ENCODE measurements around the gene KRTAP10-4. TPM values are rescaled to one million over a fixed set of nuclear protein-coding genes. Genes with fewer than 3 reads are reported as not detected.

The KRTAP10-4 gene
- total and polyA plus RNA-seq, 10 of the 15 experiments (the other 5 are each of a cell fraction or from before 2014, with no cell fraction given) = not detected

GRCh38 chr21:44611551-44611950 is 38.0 kb downstream of the KRTAP10-4 start:
- ChIA-PET RAD21 (ENCODE audit: unreplicated experiment) (no interaction called here), SMC1A (ENCODE audit: uncharacterized antibody, unreplicated experiment) (no interaction called here), CTCF (no interaction called here), POLR2A (no interaction called here)
- H3K4me3 ChIP-seq = no peak overlapping the region
- intact Hi-C loops (cut with micrococcal nuclease; ENCODE audit: unreplicated experiment) (no loop called here), in situ Hi-C loops (cut with MboI) (no loop called here)
- DNase-seq (ENCODE audit: low read depth, low spot score) = no peak
- H3K36me3 ChIP-seq (ENCODE audit: control insufficient read depth in 2 of 2, insufficient read depth in 2 of 2, low read length in 1 of 2) = no peaks in the 10 kb centered on the region
- no peak overlapping the region for H2AFZ ChIP-seq (ENCODE audit: control insufficient read depth, low read depth, low read length)
- H3K79me2 ChIP-seq (ENCODE audit: control insufficient read depth, insufficient read depth, low read length) = no peaks in the 10 kb centered on the region
- H3K9me3 ChIP-seq (replicated peaks; ENCODE audit: control insufficient read depth, insufficient read depth, low read length) = peaks cover 2% of the 10 kb centered on the region; the same call in 1 of the 3 replicates
- no peaks in the 10 kb centered on the region for H3K4me1 ChIP-seq (ENCODE audit: control insufficient read depth, insufficient read depth, low read length)
- 3% methylated on average over 4 of the region's 4 CpGs for WGBS (ENCODE audit: insufficient coverage, insufficient replicate concordance, low lambda C conversion rate, missing lambda C conversion rate)
- BruUV-seq (replicated peaks) = no TSS peak
- no peak for ATAC-seq
- H4K20me1 ChIP-seq (ENCODE audit: control insufficient read depth, insufficient read depth) = no peaks in the 10 kb centered on the region
- no peak overlapping the region for H3K27ac ChIP-seq (ENCODE audit: control insufficient read depth, insufficient read depth)
- H3K4me2 ChIP-seq (ENCODE audit: control insufficient read depth, insufficient read depth) = no peak overlapping the region
- H3K27me3 ChIP-seq (replicated peaks in 1 of 2; ENCODE audit: control insufficient read depth in 2 of 2, insufficient read depth in 2 of 2, low read length in 1 of 2) = no peaks in the 10 kb centered on the region
- no peak for FAIRE-seq
- H3K9ac ChIP-seq (ENCODE audit: control insufficient read depth, insufficient read depth, low read length) = no peak overlapping the region
- no peak for TF ChIP-seq BRCA1 (IDR thresholded peaks at IDR 0.05; ENCODE audit: low read depth, low read length)

- DNase-seq (ENCODE audit: low read depth, low spot score) = no peak
- RAD21 ChIA-PET (ENCODE audit: unreplicated experiment) = no interaction called here
- Histone ChIP-seq H3K27ac (ENCODE audit: control insufficient read depth, insufficient read depth) (no peak within 1 kb of the TSS), H3K36me3 (ENCODE audit: control insufficient read depth in 2 of 2, insufficient read depth in 2 of 2, low read length in 1 of 2) (no peaks in the 10 kb centered on the region), H3K9me3 (replicated peaks; ENCODE audit: control insufficient read depth, insufficient read depth, low read length) (peaks cover 2% of the 10 kb centered on the region; the same call in 1 of the 3 replicates), H2AFZ (ENCODE audit: control insufficient read depth, low read depth, low read length) (no peak within 1 kb of the TSS), H3K27me3 (replicated peaks in 1 of 2; ENCODE audit: control insufficient read depth in 2 of 2, insufficient read depth in 2 of 2, low read length in 1 of 2) (no peaks in the 10 kb centered on the region), H3K79me2 (ENCODE audit: control insufficient read depth, insufficient read depth, low read length) (no peaks in the 10 kb centered on the region), H3K9ac (ENCODE audit: control insufficient read depth, insufficient read depth, low read length) (no peak within 1 kb of the TSS), H3K4me2 (ENCODE audit: control insufficient read depth, insufficient read depth) (no peak within 1 kb of the TSS), H3K4me1 (ENCODE audit: control insufficient read depth, insufficient read depth, low read length) (no peaks in the 10 kb centered on the region), H3K4me3 (no peak within 1 kb of the TSS), H4K20me1 (ENCODE audit: control insufficient read depth, insufficient read depth) (no peaks in the 10 kb centered on the region)
- SMC1A ChIA-PET (ENCODE audit: uncharacterized antibody, unreplicated experiment) = no interaction called here
- CTCF ChIA-PET = no interaction called here
- no peak for FAIRE-seq
- POLR2A ChIA-PET = no interaction called here
- in situ Hi-C loops (cut with MboI) (no loop called here), intact Hi-C loops (cut with micrococcal nuclease; ENCODE audit: unreplicated experiment) (no loop called here)
- no TSS peak for BruUV-seq (replicated peaks)
- ATAC-seq = no peak
- WGBS (ENCODE audit: insufficient coverage, insufficient replicate concordance, low lambda C conversion rate, missing lambda C conversion rate) = 45% methylated on average over 8 of the region's 8 CpGs
- TF ChIP-seq TCF12 (IDR thresholded peaks at IDR 0.05; ENCODE audit: low read depth, low read length) = no peak
- TF ChIP-seq, protein P1, sequence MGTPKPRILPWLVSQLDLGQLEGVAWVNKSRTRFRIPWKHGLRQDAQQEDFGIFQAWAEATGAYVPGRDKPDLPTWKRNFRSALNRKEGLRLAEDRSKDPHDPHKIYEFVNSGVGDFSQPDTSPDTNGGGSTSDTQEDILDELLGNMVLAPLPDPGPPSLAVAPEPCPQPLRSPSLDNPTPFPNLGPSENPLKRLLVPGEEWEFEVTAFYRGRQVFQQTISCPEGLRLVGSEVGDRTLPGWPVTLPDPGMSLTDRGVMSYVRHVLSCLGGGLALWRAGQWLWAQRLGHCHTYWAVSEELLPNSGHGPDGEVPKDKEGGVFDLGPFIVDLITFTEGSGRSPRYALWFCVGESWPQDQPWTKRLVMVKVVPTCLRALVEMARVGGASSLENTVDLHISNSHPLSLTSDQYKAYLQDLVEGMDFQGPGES (IDR thresholded peaks at IDR 0.05) = no peak
- TF ChIP-seq ETV6 (conservative IDR thresholded peaks at IDR 0.05 in 1 of 2, IDR thresholded peaks at IDR 0.05 in 1 of 2; ENCODE audit: borderline replicate concordance in 1 of 2, low read depth in 1 of 2) = no peak
- TF ChIP-seq ASH2L (IDR thresholded peaks at IDR 0.05; ENCODE audit: borderline replicate concordance, low read depth) = no peak
- TF ChIP-seq ATF7 (IDR thresholded peaks at IDR 0.05; ENCODE audit: low read depth) = no peak
- TF ChIP-seq, protein P2, sequence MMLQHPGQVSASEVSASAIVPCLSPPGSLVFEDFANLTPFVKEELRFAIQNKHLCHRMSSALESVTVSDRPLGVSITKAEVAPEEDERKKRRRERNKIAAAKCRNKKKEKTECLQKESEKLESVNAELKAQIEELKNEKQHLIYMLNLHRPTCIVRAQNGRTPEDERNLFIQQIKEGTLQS (IDR thresholded peaks at IDR 0.05; ENCODE audit: borderline replicate concordance, extremely low read depth, low read depth, low read length) = no peak
- no peak for TF ChIP-seq TAF1 (IDR thresholded peaks at IDR 0.05; ENCODE audit: borderline replicate concordance, low read depth, low read length)
- TF ChIP-seq ESRRA (IDR thresholded peaks at IDR 0.05; ENCODE audit: low read length) = no peak
- TF ChIP-seq JUND (IDR thresholded peaks at IDR 0.05; ENCODE audit: low read depth, low read length) = no peak
- TF ChIP-seq NFXL1 (IDR thresholded peaks at IDR 0.05; ENCODE audit: borderline replicate concordance) = no peak
- no peak for TF ChIP-seq MYB (IDR thresholded peaks at IDR 0.05; ENCODE audit: borderline replicate concordance, low read depth, low read length)
- TF ChIP-seq ZZZ3 (IDR thresholded peaks at IDR 0.05; ENCODE audit: control insufficient read depth, insufficient read length, low read depth) = no peak
Observed at GRCh38 chr21:44612029-44612486, 38.5 kb downstream of the KRTAP10-4 start, which contains the start of gene KRTAP10-8. TSS of gene KRTAP10-8 (plus strand) at chr21:44612079. CDS start at chr21:44612101, 22 bp downstream.

Measured in GM12878 (cell line).